ENCODE data around the gene CTNNAL1. TPM values are rescaled to one million over a fixed set of nuclear protein-coding genes. Genes with fewer than 3 reads are reported as not detected.

CTNNAL1 gene
- total and polyA plus RNA-seq, 2 donors (not counting 3 experiments of a cell fraction or from before 2014, with no cell fraction given), result 29.5 to 76.2 TPM

- FAIRE-seq (no peak), DNase-seq (ENCODE audit: low read depth, low spot score) (no peak)
- no peak overlapping the region for H2AFZ ChIP-seq (ENCODE audit: low read depth, low read length)
- ChIA-PET CTCF (interaction anchor here (1.2 to 1.5 kb wide), 2 partner anchors 11 to 44 kb away, joined by 5 to 7 read pairs; no protein-coding TSS in a partner anchor), POLR2A (no interaction called here)
- intact Hi-C loops (cut with micrococcal nuclease), result no loop called here
- no peak overlapping the region for H3K4me3 ChIP-seq (replicated peaks in 1 of 3; ENCODE audit: insufficient read depth in 1 of 3, low read depth in 1 of 3, low read length in 3 of 3)
- H3K9me1 ChIP-seq (replicated peaks; ENCODE audit: control insufficient read depth, extremely low read depth, insufficient read depth, low read length), result no peaks in the 10 kb centered on the region
- no peaks in the 10 kb centered on the region for H3K79me2 ChIP-seq (ENCODE audit: control insufficient read depth, insufficient read depth, low read length)
- H3K27ac ChIP-seq (ENCODE audit: insufficient read depth, low read depth, low read length), result no peak overlapping the region
- no peaks in the 10 kb centered on the region for H3K4me1 ChIP-seq (ENCODE audit: control insufficient read depth, extremely low read depth, insufficient read depth, low read length)
- H3K4me2 ChIP-seq (ENCODE audit: insufficient read depth, low read length), result no peak overlapping the region
- H3K9ac ChIP-seq (replicated peaks; ENCODE audit: extremely low read depth, insufficient read depth, low read length), result no peak overlapping the region
- TF ChIP-seq GATA2 (IDR thresholded peaks at IDR 0.05; ENCODE audit: insufficient read depth, insufficient read length, low read depth, low read length) (no peak), MAX (IDR thresholded peaks at IDR 0.05; ENCODE audit: insufficient read depth, insufficient read length) (no peak), JUN (IDR thresholded peaks at IDR 0.05; ENCODE audit: borderline replicate concordance, insufficient read depth, insufficient read length, low read depth) (no peak), CTCF (IDR thresholded peaks at IDR 0.05; ENCODE audit: extremely low read depth in 1 of 2, insufficient read depth in 1 of 2, low read depth in 1 of 2, low read length in 2 of 2) (no peak), FOS (IDR thresholded peaks at IDR 0.05; ENCODE audit: borderline replicate concordance, insufficient read depth, low read length) (no peak), EZH2 (IDR thresholded peaks at IDR 0.05; ENCODE audit: borderline replicate concordance, low read depth, low read length, severe bottlenecking) (no peak), POLR2A (IDR thresholded peaks at IDR 0.05; ENCODE audit: low read depth, low read length) (no peak), MYC (IDR thresholded peaks at IDR 0.05; ENCODE audit: low read depth, low read length) (no peak), POLR2AphosphoS5 (IDR thresholded peaks at IDR 0.05; ENCODE audit: insufficient read depth, low read depth, low read length) (no peak)
- peaks cover 17 to 23% of the 10 kb centered on the region in 2 experiments for H3K36me3 ChIP-seq (ENCODE audit: control insufficient read depth in 2 of 2, extremely low read depth in 1 of 2, insufficient read depth in 2 of 2, low read length in 2 of 2)
- dilution Hi-C loops (cut with MboI; ENCODE audit: extremely low pct_ligation_motif_present, low sequenced_read_pairs), result no loop called here
- H4K20me1 ChIP-seq (replicated peaks; ENCODE audit: control insufficient read depth, extremely low read depth, insufficient read depth, low read length), result no peaks in the 10 kb centered on the region
- no TSS peak for BruUV-seq (replicated peaks)
- no peaks in the 10 kb centered on the region for H3K9me3 ChIP-seq (replicated peaks; ENCODE audit: control insufficient read depth, insufficient read depth, low read length)
- H3K27me3 ChIP-seq (ENCODE audit: control insufficient read depth in 2 of 2, insufficient read depth in 2 of 2, low read length in 2 of 2), result no peaks in the 10 kb centered on the region
Observed at GRCh38 chr9:108910402-108910801, 102.9 kb downstream of the CTNNAL1 start.
